GM19238 (cell line): Measurements from ENCODE around the gene SMIM1.
"Not testable (repeated sequence)": the region's sequence is repeated elsewhere in the genome, so short reads cannot be mapped to it uniquely, and the experiment has no call there.

ENCODE experiments used
- DNase-seq: peaks from one replicate; pipeline ENCODE4 v3.0.0; 2011; ENCODE audit warnings: low spot score; ENCODE audit not compliant: insufficient read length

SMIM1 gene

GRCh38 chr1:3736708-3737107 lies 35.8 kb upstream of the SMIM1 start:
- no peak for DNase-seq

- DNase-seq = no peak
These were observed 33.6 kb upstream of the SMIM1 start for GRCh38 chr1:3738943-3739342.

- no peak for DNase-seq
These were observed 32.5 kb upstream of the SMIM1 start for GRCh38 chr1:3740042-3740441.

- DNase-seq = no peak
These were observed 31.8 kb upstream of the SMIM1 start for GRCh38 chr1:3740752-3741151.

- no peak for DNase-seq
These were observed 30.7 kb upstream of the SMIM1 start for GRCh38 chr1:3741566-3742438.

- DNase-seq = no peak
These were observed 29.9 kb upstream of the SMIM1 start for GRCh38 chr1:3742439-3743298.

- DNase-seq = no peak
These were observed 29.1 kb upstream of the SMIM1 start for GRCh38 chr1:3743421-3743820.

- DNase-seq = no peak
These were observed 28.7 kb upstream of the SMIM1 start for GRCh38 chr1:3743826-3744225.

- no peak for DNase-seq
These were observed 27.9 kb upstream of the SMIM1 start for GRCh38 chr1:3744646-3745045.

GRCh38 chr1:3745071-3745470 lies 27.5 kb upstream of the SMIM1 start:
- no peak for DNase-seq

- DNase-seq = no peak
These were observed 26.8 kb upstream of the SMIM1 start for GRCh38 chr1:3745590-3746381.

- no peak for DNase-seq
These were observed 26.1 kb upstream of the SMIM1 start for GRCh38 chr1:3746389-3746829.

- peak; percentile 98 for DNase-seq
These were observed 25.6 kb upstream of the SMIM1 start for GRCh38 chr1:3746830-3747521.

GRCh38 chr1:3747522-3747848 lies 25.1 kb upstream of the SMIM1 start:
- no peak for DNase-seq

GRCh38 chr1:3747903-3748302 lies 24.6 kb upstream of the SMIM1 start:
- no peak for DNase-seq

- not testable (repeated sequence) for DNase-seq
These were observed 24.1 kb upstream of the SMIM1 start for GRCh38 chr1:3748316-3748900.

- DNase-seq = no peak
These were observed 23.0 kb upstream of the SMIM1 start for GRCh38 chr1:3749512-3749911.

- DNase-seq = no peak
These were observed 21.8 kb upstream of the SMIM1 start for GRCh38 chr1:3750741-3751140.

- DNase-seq = no peak
These were observed 20.1 kb upstream of the SMIM1 start, which contains the start of gene CCDC27 for GRCh38 chr1:3752400-3752945. Gene CCDC27 (plus strand): TSS chr1:3752450. CDS start chr1:3752482, 32 bp downstream.
